Activated CD4-positive, alpha-beta T cell treated with anti-CD3 and anti-CD28 coated beads, Interleukin-2, Interleukin-6, amounts not matched to agents 100 ng/mL and 50 ng/mL, durations not matched to agents 16 hours and 8 hours (primary cell): ENCODE results near the gene HERC2.
"Not testable (repeated sequence)": the region's sequence is repeated elsewhere in the genome, so short reads cannot be mapped to it uniquely, and the experiment has no call there.

ENCODE experiments used
- DNase-seq: peaks from one replicate; pipeline ENCODE4 v3.0.0-alpha.2; 2020

The HERC2 gene

DNA sequence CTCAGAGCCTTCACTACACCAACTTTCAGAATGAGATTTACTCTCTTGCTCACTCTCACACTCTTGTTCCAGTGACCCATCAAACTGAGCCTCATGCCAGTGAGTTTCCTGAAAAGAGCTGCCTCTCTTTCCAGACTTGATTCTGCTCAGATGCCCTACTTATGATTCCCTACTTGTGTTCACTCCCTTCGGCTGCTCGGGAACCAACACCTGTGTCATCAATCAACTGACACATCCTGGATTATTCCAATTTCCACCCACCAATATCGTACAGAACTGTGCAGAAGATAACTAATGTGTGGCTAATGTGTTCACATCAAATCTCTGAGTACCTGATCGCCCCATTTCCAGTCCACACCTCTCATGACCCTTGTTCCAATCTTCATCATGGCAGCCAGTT lies 100.3 kb downstream of the HERC2 start:
- DNase-seq = not testable (repeated sequence)

GRCh38 chr15:28219116-28219515 lies 102.9 kb downstream of the HERC2 start:
- DNase-seq = no peak

DNA sequence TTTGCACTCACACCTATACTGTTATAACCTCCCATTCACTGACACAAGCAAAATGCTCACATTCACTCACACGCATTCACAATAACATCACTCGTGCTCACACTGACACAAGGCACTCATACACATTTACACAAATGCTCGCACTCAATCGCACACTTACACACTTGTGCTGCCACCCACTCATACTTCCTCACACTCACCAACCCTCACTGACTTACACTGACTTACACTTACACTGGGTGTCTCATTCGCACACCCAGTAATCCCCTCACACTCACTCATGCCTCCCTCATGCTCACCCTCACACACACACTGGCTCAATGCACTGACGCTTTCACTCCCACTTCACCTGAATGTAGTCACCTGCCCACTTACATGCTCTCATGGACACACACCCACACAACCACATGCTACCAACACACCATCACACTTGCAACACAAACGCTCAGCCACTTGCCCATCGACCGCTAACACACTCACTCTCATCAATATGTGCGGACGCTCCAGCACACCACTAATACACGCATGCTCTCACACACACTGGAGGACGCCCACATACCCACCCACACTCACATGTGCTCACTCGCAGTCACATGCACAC lies 104.9 kb downstream of the HERC2 start:
- DNase-seq = not testable (repeated sequence)

DNA sequence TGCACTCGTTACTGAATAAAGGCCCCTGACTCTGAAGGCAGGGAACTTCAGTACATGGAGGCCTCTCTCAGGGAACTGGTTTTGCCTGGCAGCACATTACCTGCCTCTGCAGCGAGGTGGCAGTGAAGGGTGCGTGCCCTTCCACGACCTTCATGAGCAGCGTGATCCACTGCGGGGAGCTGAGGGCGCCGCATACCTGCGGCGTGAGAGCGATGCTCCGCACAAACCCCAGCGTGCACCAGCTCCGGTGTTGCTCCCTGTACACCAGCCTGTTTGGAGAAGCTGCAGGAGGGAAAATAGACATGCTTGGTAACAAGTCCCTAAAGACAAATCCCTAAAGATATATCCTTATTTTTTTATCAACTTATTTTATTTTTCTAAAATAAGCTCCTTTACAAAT lies 106.5 kb downstream of the HERC2 start:
- DNase-seq = not testable (repeated sequence)

GRCh38 chr15:28214006-28214790 lies 107.8 kb downstream of the HERC2 start:
- DNase-seq = not testable (repeated sequence)

- not testable (repeated sequence) for DNase-seq
Observed at GRCh38 chr15:28213393-28213792, 108.6 kb downstream of the HERC2 start.

GRCh38 chr15:28208583-28208982 lies 113.4 kb downstream of the HERC2 start:
- no peak for DNase-seq

DNA sequence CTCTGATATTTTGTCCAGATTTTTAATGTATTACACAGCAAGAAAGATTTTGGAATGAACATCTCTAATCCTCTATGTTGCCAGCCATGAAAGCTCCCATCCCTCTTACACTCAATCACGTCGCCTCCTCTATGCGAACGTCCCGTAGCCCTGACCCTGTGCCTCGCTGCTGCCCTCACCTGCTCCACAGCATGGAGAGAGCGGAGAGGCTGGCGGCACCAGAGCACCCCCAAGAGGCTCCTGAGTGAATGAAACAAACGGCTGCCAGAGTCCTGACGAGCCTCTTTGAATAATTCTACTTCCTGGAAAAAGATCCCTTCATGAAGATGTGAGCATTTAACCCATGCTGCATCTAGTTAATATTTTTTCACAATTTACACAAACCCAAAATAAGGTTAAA lies 116.3 kb downstream of the HERC2 start:
- DNase-seq = not testable (repeated sequence)

- DNase-seq = not testable (repeated sequence)
Observed at GRCh38 chr15:28203055-28203828, 118.7 kb downstream of the HERC2 start.

DNA sequence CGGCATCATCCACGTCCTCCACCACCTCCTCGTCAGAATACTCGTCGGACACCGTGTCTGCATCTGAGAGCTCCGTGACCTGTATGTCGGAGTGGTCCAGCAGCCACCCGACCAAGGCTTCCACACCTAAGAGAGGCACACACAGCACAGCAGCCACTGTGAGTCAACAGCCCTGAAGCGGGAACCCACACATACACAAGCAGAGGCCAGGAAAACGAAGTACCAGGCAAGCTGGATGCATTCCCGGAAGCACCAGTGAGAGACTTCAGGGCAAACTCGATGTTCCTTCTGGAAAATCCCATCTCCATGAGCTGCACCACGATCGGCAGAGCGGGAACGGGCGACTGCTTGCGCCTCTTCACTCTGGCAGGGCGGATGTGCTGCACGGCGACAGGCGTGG lies 119.9 kb downstream of the HERC2 start:
- not testable (repeated sequence) for DNase-seq

- not testable (repeated sequence) for DNase-seq
Observed at GRCh38 chr15:28198215-28198614, 123.8 kb downstream of the HERC2 start.

GRCh38 chr15:28197694-28198093 lies 124.3 kb downstream of the HERC2 start:
- peak; percentile 46 for DNase-seq

DNA sequence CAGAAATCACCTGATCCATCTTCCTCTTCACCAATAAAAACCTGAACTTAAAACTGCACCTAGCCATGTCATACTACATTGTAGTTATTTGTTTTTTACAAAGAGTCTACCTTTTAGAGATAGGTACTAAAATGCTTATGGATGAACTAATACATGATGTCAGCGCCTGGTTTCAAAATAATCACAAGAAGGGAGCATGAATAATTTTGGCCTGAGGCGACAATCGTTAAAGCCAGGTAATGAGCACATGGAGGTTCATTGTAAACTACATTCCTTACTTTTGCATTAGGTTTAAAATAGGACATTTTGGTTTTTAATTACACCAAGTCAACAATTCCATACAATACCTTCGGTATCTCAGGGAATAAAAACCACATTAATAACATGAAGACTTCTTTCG lies 125.4 kb downstream of the HERC2 start:
- DNase-seq = not testable (repeated sequence)

DNA sequence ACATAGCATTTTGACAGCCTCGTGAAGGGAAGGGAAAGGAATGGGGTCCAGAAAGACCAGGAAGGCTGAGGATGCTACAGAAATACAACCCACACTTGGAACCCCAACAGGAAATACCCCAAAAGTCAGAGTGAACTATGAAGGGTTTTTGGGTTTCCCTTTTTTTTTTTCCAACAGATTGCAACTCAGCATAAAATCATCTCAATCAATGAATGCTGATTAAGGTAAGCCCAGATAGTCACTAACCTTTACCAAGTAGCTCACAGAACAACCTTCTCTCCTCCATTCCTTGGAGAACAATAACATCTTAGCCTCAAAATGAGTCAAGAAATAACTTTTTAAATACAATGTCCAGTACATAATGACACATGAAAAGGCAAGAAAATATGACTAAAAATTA lies 129.2 kb downstream of the HERC2 start:
- DNase-seq = no peak

- no peak for DNase-seq
Observed at GRCh38 chr15:28191832-28192231, 130.1 kb downstream of the HERC2 start.

DNA sequence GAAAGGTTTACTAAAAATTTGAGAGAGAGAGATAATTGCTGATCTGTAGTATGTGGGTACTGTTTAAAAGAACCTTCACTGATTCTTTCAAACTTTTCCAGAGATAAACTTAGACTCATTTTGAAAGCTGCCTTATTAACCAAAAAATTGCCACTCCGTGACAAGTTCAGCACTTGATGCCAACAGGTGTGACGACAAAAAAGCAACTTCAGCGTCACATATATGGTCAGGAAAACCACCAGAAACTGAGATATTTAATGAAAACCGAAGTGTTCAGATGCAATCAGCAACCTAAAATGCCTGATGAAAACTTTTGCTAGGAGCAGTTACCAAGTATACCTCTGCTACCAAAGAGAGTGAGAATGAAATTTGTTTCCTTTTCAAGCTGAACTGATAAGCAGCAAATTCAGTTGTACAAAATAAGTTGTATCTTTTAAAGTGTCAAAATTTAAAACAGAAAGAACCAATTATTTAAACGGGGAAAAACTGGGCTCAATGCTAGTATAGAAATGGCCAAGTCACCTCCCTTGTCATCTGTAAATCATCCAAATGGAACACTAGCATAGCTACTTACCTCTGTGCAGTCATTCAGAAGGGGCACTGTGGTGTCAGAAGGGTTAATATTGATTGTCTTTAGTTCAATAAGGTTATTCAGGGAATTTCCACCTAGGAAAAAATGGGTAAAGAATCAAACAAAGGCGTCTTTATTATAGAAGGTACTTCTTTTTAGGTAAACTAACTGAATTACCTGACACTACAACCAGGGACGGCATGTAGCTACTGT lies 131.4 kb downstream of the HERC2 start:
- DNase-seq = peak; percentile 28

GRCh38 chr15:28185148-28185895 lies 136.7 kb downstream of the HERC2 start:
- DNase-seq = no peak

GRCh38 chr15:28184166-28184565 lies 137.8 kb downstream of the HERC2 start:
- no peak for DNase-seq

GRCh38 chr15:28182731-28183130 lies 139.2 kb downstream of the HERC2 start:
- no peak for DNase-seq

DNA sequence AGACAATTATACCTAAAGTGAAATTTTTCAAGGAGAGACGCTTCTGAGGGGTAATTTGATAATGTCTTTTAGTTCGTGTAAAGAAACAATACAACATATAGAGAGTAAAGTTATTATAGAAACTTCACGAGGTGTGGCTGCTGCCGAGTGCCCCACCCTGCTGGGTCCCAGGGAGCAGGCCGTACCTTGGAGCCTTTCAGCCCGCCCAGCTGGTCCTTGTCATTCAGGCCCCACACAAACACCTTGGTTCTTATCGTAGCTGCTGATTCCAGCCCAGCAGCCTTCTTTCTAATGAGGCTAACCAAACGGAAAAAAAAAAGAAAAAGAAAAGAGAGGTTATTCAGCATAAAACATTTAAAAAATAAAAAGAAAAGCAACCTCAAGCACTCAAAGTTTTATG lies 139.8 kb downstream of the HERC2 start:
- DNase-seq = no peak

DNA sequence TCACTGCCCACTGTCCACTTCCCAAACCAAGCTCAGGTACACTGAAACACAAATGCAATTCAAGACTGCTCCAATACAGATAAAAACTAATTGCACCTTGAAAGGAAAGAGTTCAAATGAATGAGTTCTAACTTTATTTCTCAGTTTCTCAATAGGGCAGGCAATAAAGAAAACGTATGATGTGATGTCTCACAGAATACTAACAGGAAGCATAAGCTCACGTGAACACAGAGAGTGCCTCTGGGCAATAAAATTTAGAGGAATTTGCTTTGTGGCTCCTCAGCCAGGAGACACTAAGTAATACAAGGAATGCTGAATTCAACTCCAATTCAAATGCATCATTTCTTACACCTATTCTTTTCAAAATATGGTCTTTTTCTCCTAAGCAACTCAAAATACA lies 140.6 kb downstream of the HERC2 start:
- DNase-seq = no peak

GRCh38 chr15:28179270-28179669 lies 142.7 kb downstream of the HERC2 start:
- DNase-seq = no peak
